ENCODE data around the gene TEX11.
"Not testable (repeated sequence)": the region's sequence is repeated elsewhere in the genome, so short reads cannot be mapped to it uniquely, and the experiment has no call there.

The TEX11 gene

DNA sequence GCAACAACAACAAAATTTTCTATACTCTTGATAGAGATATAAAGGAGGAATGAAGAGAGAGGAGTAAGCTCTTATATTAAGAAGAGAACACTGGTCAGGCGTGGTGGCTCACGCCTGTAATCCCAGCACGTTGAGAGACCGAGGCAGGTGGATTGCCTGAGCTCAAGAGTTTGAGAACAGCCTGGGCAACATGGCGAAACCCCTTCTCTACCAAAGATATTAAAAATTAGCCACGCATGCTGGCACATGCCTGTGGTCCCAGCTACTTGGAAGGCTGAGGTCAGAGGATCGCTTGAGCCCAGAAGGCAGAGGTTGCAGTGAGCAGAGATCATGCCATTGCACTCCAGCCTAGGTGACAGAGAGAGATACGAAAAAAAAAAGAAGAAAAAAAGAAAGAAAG, 102.4 kb downstream of the TEX11 start:
- TF ChIP-seq, protein P1, sequence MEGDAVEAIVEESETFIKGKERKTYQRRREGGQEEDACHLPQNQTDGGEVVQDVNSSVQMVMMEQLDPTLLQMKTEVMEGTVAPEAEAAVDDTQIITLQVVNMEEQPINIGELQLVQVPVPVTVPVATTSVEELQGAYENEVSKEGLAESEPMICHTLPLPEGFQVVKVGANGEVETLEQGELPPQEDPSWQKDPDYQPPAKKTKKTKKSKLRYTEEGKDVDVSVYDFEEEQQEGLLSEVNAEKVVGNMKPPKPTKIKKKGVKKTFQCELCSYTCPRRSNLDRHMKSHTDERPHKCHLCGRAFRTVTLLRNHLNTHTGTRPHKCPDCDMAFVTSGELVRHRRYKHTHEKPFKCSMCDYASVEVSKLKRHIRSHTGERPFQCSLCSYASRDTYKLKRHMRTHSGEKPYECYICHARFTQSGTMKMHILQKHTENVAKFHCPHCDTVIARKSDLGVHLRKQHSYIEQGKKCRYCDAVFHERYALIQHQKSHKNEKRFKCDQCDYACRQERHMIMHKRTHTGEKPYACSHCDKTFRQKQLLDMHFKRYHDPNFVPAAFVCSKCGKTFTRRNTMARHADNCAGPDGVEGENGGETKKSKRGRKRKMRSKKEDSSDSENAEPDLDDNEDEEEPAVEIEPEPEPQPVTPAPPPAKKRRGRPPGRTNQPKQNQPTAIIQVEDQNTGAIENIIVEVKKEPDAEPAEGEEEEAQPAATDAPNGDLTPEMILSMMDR (IDR thresholded peaks at IDR 0.05; ENCODE audit: low read length): no peak
- TF ChIP-seq EZH2 (IDR thresholded peaks at IDR 0.05; ENCODE audit: borderline replicate concordance, low read length): no peak

DNA sequence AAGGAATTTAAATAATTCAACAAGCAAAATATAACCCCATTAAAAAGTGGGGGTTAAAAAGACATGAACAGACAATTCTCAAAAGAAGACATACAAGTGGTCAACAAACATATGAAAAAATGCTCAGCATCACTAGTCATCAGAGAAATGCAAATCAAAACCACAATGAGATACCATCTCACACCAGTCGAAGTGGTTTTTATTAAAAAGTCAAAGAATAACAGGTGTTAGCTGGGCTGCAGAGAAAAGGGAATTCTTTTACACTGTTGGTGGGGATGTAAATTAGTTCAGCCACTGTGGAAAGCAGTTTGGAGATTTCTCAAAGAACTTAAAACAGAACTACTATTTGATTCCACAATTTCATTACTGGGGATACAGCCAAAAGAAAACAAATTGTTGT, 111.8 kb downstream of the TEX11 start:
- H3K79me2 ChIP-seq (ENCODE audit: insufficient read depth, low read length); H3K36me3 ChIP-seq (ENCODE audit: insufficient read depth, low read length); H3K4me3 ChIP-seq (ENCODE audit: low read depth, low read length, poor library complexity, severe bottlenecking); H3K4me1 ChIP-seq (ENCODE audit: insufficient read depth, low read length, severe bottlenecking); H2AFZ ChIP-seq (ENCODE audit: low read length); H3K9me3 ChIP-seq (ENCODE audit: low read length); H3K27ac ChIP-seq (ENCODE audit: low read depth, low read length, poor library complexity, severe bottlenecking); H3K4me2 ChIP-seq (ENCODE audit: low read length); H3K27me3 ChIP-seq (ENCODE audit: insufficient read depth, low read length); H3K9me2 ChIP-seq (ENCODE audit: low read depth, low read length); H3K9ac ChIP-seq (ENCODE audit: low read length); H4K20me1 ChIP-seq (ENCODE audit: insufficient read depth, low read length); H3F3A ChIP-seq (ENCODE audit: insufficient read depth, low read length): not testable (repeated sequence)

More for the DNA sequence above, 102.4 kb downstream of the TEX11 start:
- H3K79me2 ChIP-seq (ENCODE audit: insufficient read depth, low read length): no peaks in the 10 kb centered on the region
- H3K27ac ChIP-seq (ENCODE audit: low read depth, low read length, poor library complexity, severe bottlenecking): no peak overlapping the region
- H2AFZ ChIP-seq (ENCODE audit: low read length): no peak overlapping the region
- H3K4me3 ChIP-seq (ENCODE audit: low read depth, low read length, poor library complexity, severe bottlenecking): no peak overlapping the region
- H3K9me3 ChIP-seq (ENCODE audit: low read length): no peaks in the 10 kb centered on the region
- no peak overlapping the region for H3K9ac ChIP-seq (ENCODE audit: low read length)
- H4K20me1 ChIP-seq (ENCODE audit: insufficient read depth, low read length): no peaks in the 10 kb centered on the region
- no peaks in the 10 kb centered on the region for H3K36me3 ChIP-seq (ENCODE audit: insufficient read depth, low read length)
- no peaks in the 10 kb centered on the region for H3K9me2 ChIP-seq (ENCODE audit: low read depth, low read length)
- H3K27me3 ChIP-seq (ENCODE audit: insufficient read depth, low read length): no peaks in the 10 kb centered on the region
- H3K4me2 ChIP-seq (ENCODE audit: low read length): no peak overlapping the region
- H3F3A ChIP-seq (ENCODE audit: insufficient read depth, low read length): no peaks in the 10 kb centered on the region
- H3K4me1 ChIP-seq (ENCODE audit: insufficient read depth, low read length, severe bottlenecking): no peaks in the 10 kb centered on the region

DNA sequence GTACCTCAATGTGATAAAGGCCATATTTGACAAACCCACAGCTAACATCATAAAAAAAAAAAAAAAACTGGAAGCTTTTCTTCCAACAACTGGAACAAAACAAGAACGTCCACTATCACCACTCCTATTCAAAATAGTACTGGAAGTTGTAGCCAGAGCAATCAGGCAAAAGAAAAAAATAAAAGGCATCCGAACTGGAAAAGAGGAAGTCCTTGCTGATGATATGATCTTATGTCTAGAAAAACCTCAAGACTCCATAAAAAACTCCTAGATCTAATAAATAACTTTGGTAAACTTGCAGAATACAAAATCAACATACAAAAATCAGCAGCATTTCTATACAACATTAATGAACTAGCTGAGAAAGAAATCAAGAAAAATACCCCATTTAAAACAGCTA, 134.3 kb downstream of the TEX11 start:
- Histone ChIP-seq H4K20me1 (ENCODE audit: insufficient read depth, low read length) (no peaks in the 10 kb centered on the region), H3K79me2 (ENCODE audit: insufficient read depth, low read length) (no peaks in the 10 kb centered on the region), H3K9me3 (ENCODE audit: low read length) (no peaks in the 10 kb centered on the region), H3K4me3 (ENCODE audit: low read depth, low read length, poor library complexity, severe bottlenecking) (no peak overlapping the region), H3K9me2 (ENCODE audit: low read depth, low read length) (no peaks in the 10 kb centered on the region), H3F3A (ENCODE audit: insufficient read depth, low read length) (no peaks in the 10 kb centered on the region), H3K27me3 (ENCODE audit: insufficient read depth, low read length) (no peaks in the 10 kb centered on the region), H2AFZ (ENCODE audit: low read length) (no peak overlapping the region), H3K9ac (ENCODE audit: low read length) (no peak overlapping the region), H3K36me3 (ENCODE audit: insufficient read depth, low read length) (no peaks in the 10 kb centered on the region), H3K4me2 (ENCODE audit: low read length) (no peak overlapping the region), H3K4me1 (ENCODE audit: insufficient read depth, low read length, severe bottlenecking) (no peaks in the 10 kb centered on the region), H3K27ac (ENCODE audit: low read depth, low read length, poor library complexity, severe bottlenecking) (no peak overlapping the region)
- TF ChIP-seq, protein P1 (IDR thresholded peaks at IDR 0.05; ENCODE audit: low read length): no peak
- no peak for TF ChIP-seq EZH2 (IDR thresholded peaks at IDR 0.05; ENCODE audit: borderline replicate concordance, low read length)

DNA sequence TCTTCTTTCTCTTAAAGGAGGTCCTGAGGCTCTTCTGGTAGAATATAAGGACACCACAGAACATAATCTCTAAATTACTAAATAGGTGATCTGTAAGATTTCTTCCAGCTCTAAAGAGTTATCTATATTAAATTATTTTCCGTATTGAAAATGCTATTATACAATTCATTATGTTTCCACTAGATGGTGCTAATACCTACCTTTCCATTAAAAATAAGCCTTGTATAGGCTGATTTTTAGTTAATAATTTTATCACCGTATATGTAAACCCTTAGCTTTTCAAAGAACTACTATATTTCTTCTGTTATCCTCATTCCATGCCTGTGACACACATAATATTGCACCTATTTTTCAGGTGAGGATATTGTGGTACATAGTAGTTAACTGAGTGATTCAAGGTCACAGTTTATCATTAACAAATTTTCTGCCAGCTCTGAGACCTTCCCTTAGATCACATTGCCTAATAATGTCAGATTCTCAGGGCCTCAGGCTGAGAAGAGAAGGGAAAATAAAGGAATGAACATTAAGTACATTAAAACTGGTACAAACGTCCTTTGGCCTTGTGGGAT, 138.8 kb downstream of the TEX11 start:
- H3K4me3 ChIP-seq (ENCODE audit: low read depth, low read length, poor library complexity, severe bottlenecking): no peak overlapping the region
- H3K27ac ChIP-seq (ENCODE audit: low read depth, low read length, poor library complexity, severe bottlenecking): no peak overlapping the region
- no peaks in the 10 kb centered on the region for H3K9me2 ChIP-seq (ENCODE audit: low read depth, low read length)
- no peak overlapping the region for H3K4me2 ChIP-seq (ENCODE audit: low read length)
- no peak overlapping the region for H2AFZ ChIP-seq (ENCODE audit: low read length)
- no peaks in the 10 kb centered on the region for H3K36me3 ChIP-seq (ENCODE audit: insufficient read depth, low read length)
- no peaks in the 10 kb centered on the region for H3K79me2 ChIP-seq (ENCODE audit: insufficient read depth, low read length)
- no peaks in the 10 kb centered on the region for H3K9me3 ChIP-seq (ENCODE audit: low read length)
- H3K4me1 ChIP-seq (ENCODE audit: insufficient read depth, low read length, severe bottlenecking): no peaks in the 10 kb centered on the region
- H3K9ac ChIP-seq (ENCODE audit: low read length): no peak overlapping the region
- no peaks in the 10 kb centered on the region for H3K27me3 ChIP-seq (ENCODE audit: insufficient read depth, low read length)
- no peaks in the 10 kb centered on the region for H3F3A ChIP-seq (ENCODE audit: insufficient read depth, low read length)
- no peaks in the 10 kb centered on the region for H4K20me1 ChIP-seq (ENCODE audit: insufficient read depth, low read length)
- TF ChIP-seq EZH2 (IDR thresholded peaks at IDR 0.05; ENCODE audit: borderline replicate concordance, low read length): no peak
- TF ChIP-seq, protein P1 (IDR thresholded peaks at IDR 0.05; ENCODE audit: low read length): peak; percentile 46
